ENCODE results near the gene CHRNA9. TPM values are rescaled to one million over a fixed set of nuclear protein-coding genes. Genes with fewer than 3 reads are reported as not detected.

The CHRNA9 gene
- total RNA-seq, 1 donor from 2014 or later, result not detected

GRCh38 chr4:40367451-40367850 is 32.3 kb downstream of the CHRNA9 start:
- H3K27me3 ChIP-seq, result no peaks in the 10 kb centered on the region
- DNase-seq (ENCODE audit: extremely low spot score in 2 of 2), result no peak
- intact Hi-C loops (cut with DNase I), result no loop called here
- H3K36me3 ChIP-seq, result no peaks in the 10 kb centered on the region
- H3K4me1 ChIP-seq, result no peaks in the 10 kb centered on the region
- no peaks in the 10 kb centered on the region for H3K9me3 ChIP-seq
- no peak overlapping the region for H3K4me3 ChIP-seq
- H3K27ac ChIP-seq, result no peak overlapping the region
- TF ChIP-seq POLR2AphosphoS5 (IDR thresholded peaks at IDR 0.05; ENCODE audit: insufficient read depth in 1 of 2, low read depth in 1 of 2) (no peak), POLR2A (IDR thresholded peaks at IDR 0.05) (no peak), CTCF (IDR thresholded peaks at IDR 0.05) (no peak)

- H3K36me3 ChIP-seq, result no peaks in the 10 kb centered on the region
- intact Hi-C loops (cut with DNase I), result no loop called here
- no peak overlapping the region for H3K27ac ChIP-seq
Measured at GRCh38 chr4:40369437-40370274, 34.5 kb downstream of the CHRNA9 start.

GRCh38 chr4:40372651-40373050 is 37.5 kb downstream of the CHRNA9 start:
- no peak for DNase-seq (ENCODE audit: extremely low spot score in 2 of 2)
- Histone ChIP-seq H3K27ac (no peak overlapping the region), H3K9me3 (no peaks in the 10 kb centered on the region), H3K4me1 (no peaks in the 10 kb centered on the region), H3K4me3 (no peak overlapping the region), H3K36me3 (no peaks in the 10 kb centered on the region), H3K27me3 (no peaks in the 10 kb centered on the region)
- TF ChIP-seq POLR2AphosphoS5 (IDR thresholded peaks at IDR 0.05; ENCODE audit: insufficient read depth in 1 of 2, low read depth in 1 of 2) (peak in 1 of 2 donors; percentile 71), POLR2A (IDR thresholded peaks at IDR 0.05) (no peak)
- intact Hi-C loops (cut with DNase I), result no loop called here

More at GRCh38 chr4:40369437-40370274, 34.5 kb downstream of the CHRNA9 start:
- Histone ChIP-seq H3K9me3 (no peaks in the 10 kb centered on the region), H3K27me3 (no peaks in the 10 kb centered on the region), H3K4me3 (no peak overlapping the region), H3K4me1 (no peaks in the 10 kb centered on the region)
- TF ChIP-seq POLR2AphosphoS5 (IDR thresholded peaks at IDR 0.05; ENCODE audit: insufficient read depth in 1 of 2, low read depth in 1 of 2) (no peak), POLR2A (IDR thresholded peaks at IDR 0.05) (no peak), CTCF (IDR thresholded peaks at IDR 0.05) (no peak)
- DNase-seq (ENCODE audit: extremely low spot score in 2 of 2), result no peak

GRCh38 chr4:40373636-40374035 is 38.5 kb downstream of the CHRNA9 start:
- intact Hi-C loops (cut with DNase I), result no loop called here
- no peaks in the 10 kb centered on the region for H3K36me3 ChIP-seq

GRCh38 chr4:40375095-40375494 is 40.0 kb downstream of the CHRNA9 start:
- Histone ChIP-seq H3K36me3 (no peaks in the 10 kb centered on the region), H3K9me3 (no peaks in the 10 kb centered on the region), H3K4me1 (no peaks in the 10 kb centered on the region), H3K27me3 (no peaks in the 10 kb centered on the region), H3K4me3 (no peak overlapping the region), H3K27ac (no peak overlapping the region)
- TF ChIP-seq POLR2AphosphoS5 (IDR thresholded peaks at IDR 0.05; ENCODE audit: insufficient read depth in 1 of 2, low read depth in 1 of 2) (no peak), CTCF (IDR thresholded peaks at IDR 0.05) (no peak), POLR2A (IDR thresholded peaks at IDR 0.05) (no peak)
- DNase-seq (ENCODE audit: extremely low spot score in 2 of 2), result no peak
- intact Hi-C loops (cut with DNase I), result no loop called here

More at GRCh38 chr4:40373636-40374035, 38.5 kb downstream of the CHRNA9 start:
- TF ChIP-seq POLR2AphosphoS5 (IDR thresholded peaks at IDR 0.05; ENCODE audit: insufficient read depth in 1 of 2, low read depth in 1 of 2) (no peak), CTCF (IDR thresholded peaks at IDR 0.05) (no peak), POLR2A (IDR thresholded peaks at IDR 0.05) (no peak)
- Histone ChIP-seq H3K27ac (no peak overlapping the region), H3K9me3 (no peaks in the 10 kb centered on the region), H3K4me1 (no peaks in the 10 kb centered on the region), H3K27me3 (no peaks in the 10 kb centered on the region), H3K4me3 (no peak overlapping the region)
- no peak for DNase-seq (ENCODE audit: extremely low spot score in 2 of 2)

Measured in vagina (tissue), 2 donors.